ENCODE results near the gene CPSF2. TPM values are rescaled to one million over a fixed set of nuclear protein-coding genes. Genes with fewer than 3 reads are reported as not detected.
"Not testable (repeated sequence)": the region's sequence is repeated elsewhere in the genome, so short reads cannot be mapped to it uniquely, and the experiment has no call there.

The CPSF2 gene
- polyA plus RNA-seq, 1 donor, result 32.0 TPM

DNA sequence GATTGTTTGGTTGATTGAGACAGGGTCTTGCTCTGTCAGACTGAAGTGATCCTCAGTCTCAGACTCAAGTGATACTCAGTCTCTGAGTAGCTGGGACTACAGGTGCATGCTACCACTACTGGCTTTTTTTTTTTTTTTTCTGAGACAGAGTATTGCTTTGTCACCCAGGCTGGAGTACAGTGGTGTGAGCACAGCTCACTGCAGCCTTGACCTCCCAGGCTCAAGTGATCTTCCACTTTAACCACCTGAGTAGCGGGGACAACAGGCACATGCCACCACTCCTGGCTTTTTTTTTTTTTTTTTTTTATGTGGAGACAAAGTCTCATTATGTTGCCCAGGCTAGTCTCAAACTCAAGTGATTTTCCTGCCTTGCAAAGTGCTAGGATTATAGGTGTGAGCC is 31.8 kb downstream of the CPSF2 start:
- H3K27ac ChIP-seq (ENCODE audit: low read length), result no peak overlapping the region
- no peaks in the 10 kb centered on the region for H3K27me3 ChIP-seq (ENCODE audit: control insufficient read depth, insufficient read depth, low read length)
- no peaks in the 10 kb centered on the region for H3K4me1 ChIP-seq (ENCODE audit: control insufficient read depth, insufficient read depth, low read length)
- no peak for DNase-seq
- peaks cover 39% of the 10 kb centered on the region for H3K36me3 ChIP-seq (ENCODE audit: control insufficient read depth, insufficient read depth, low read length)
- no peak overlapping the region for H3K4me3 ChIP-seq (ENCODE audit: low read length)
- no peaks in the 10 kb centered on the region for H3K9me3 ChIP-seq (ENCODE audit: control insufficient read depth, low read depth, low read length)
- no CpG with 5 or more reads among the region's 1 CpG for WGBS (ENCODE audit: insufficient coverage, low lambda C conversion rate)

DNA sequence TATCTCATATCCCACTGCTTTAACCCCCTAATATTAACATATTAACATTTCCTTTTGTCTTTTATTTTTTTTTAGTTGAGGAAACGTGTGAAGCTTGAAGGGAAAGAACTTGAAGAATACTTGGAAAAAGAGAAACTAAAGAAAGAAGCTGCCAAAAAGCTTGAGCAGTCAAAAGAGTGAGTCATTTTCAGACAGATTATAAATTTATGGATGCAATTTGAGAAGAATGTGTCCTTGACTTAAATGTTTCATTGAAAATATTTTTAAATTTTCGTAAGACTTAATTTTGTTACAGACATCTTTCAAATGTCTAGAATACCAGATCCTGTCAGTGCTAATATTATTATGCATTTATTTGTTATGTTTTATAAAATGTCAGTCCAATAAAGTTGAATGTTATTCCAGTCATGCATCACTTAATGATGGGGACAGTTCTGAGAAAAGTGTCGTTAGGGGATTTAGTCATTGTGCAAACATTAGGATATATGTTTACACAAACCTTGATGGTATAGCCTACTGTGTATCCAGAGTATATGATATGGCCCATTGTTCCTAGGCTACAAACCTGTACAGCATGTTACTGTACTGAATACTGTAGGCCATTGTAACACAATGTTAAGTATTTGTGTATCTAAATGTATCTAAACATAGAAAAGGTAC is 32.6 kb downstream of the CPSF2 start:
- Histone ChIP-seq H3K4me1 (ENCODE audit: control insufficient read depth, insufficient read depth, low read length) (no peaks in the 10 kb centered on the region), H3K9me3 (ENCODE audit: control insufficient read depth, low read depth, low read length) (no peaks in the 10 kb centered on the region), H3K36me3 (ENCODE audit: control insufficient read depth, insufficient read depth, low read length) (peaks cover 40% of the 10 kb centered on the region), H3K27ac (ENCODE audit: low read length) (no peak overlapping the region), H3K27me3 (ENCODE audit: control insufficient read depth, insufficient read depth, low read length) (no peaks in the 10 kb centered on the region), H3K4me3 (ENCODE audit: low read length) (no peak overlapping the region)
- no peak for DNase-seq
- WGBS (ENCODE audit: insufficient coverage, low lambda C conversion rate), result 84% methylated on average over 2 of the region's 3 CpGs

DNA sequence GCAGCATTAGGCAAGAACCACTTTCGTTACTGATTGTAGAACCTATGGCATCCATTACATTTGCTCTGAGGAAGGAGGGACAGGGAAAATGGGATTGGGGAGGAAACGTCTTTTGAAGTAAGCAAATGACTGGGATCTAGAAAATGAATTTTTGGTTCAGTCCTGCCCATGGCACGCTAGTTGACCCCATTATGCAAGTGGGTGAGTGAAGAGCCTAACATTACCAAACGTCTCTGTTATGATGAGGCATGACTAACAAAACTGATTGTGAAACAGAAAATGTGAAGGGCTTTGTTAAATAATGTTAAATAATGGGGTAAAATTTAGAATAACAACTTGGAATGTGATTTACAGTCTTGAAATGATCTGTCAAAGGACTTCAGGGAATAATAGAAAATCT is 38.9 kb downstream of the CPSF2 start:
- DNase-seq, result no peak
- WGBS (ENCODE audit: insufficient coverage, low lambda C conversion rate), result 66% methylated on average over 2 of the region's 4 CpGs
- H3K36me3 ChIP-seq (ENCODE audit: control insufficient read depth, insufficient read depth, low read length), result peaks cover 44% of the 10 kb centered on the region

DNA sequence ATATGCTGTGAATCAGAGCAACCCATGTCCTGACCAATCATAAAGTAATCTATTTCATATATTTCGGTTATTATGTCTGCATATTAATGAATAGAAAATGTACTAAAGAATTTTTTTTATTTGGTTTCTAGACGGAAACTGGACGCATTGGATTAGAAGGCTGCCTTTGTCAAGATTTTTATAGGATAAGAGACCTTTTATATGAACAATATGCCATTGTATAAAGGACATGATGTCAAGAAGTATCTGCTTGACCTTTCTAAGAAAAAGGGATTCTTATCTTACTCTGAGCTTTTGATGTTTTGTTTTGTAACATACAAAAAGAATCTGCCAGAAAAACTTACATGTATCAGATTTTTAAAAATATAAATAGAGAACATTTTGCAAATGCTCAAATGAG is 39.8 kb downstream of the CPSF2 start:
- Histone ChIP-seq H3K4me3 (ENCODE audit: low read length) (no peak overlapping the region), H3K9me3 (ENCODE audit: control insufficient read depth, low read depth, low read length) (no peaks in the 10 kb centered on the region), H3K27ac (ENCODE audit: low read length) (no peak overlapping the region), H3K4me1 (ENCODE audit: control insufficient read depth, insufficient read depth, low read length) (no peaks in the 10 kb centered on the region), H3K36me3 (ENCODE audit: control insufficient read depth, insufficient read depth, low read length) (peaks cover 43% of the 10 kb centered on the region), H3K27me3 (ENCODE audit: control insufficient read depth, insufficient read depth, low read length) (no peaks in the 10 kb centered on the region)
- DNase-seq, result no peak
- 90% methylated on average over 2 of the region's 3 CpGs for whole genome bisulfite sequencing (ENCODE audit: insufficient coverage, low lambda C conversion rate)

More for the DNA sequence above, 38.9 kb downstream of the CPSF2 start:
- Histone ChIP-seq H3K9me3 (ENCODE audit: control insufficient read depth, low read depth, low read length) (no peaks in the 10 kb centered on the region), H3K27me3 (ENCODE audit: control insufficient read depth, insufficient read depth, low read length) (no peaks in the 10 kb centered on the region), H3K4me1 (ENCODE audit: control insufficient read depth, insufficient read depth, low read length) (no peaks in the 10 kb centered on the region), H3K4me3 (ENCODE audit: low read length) (no peak overlapping the region), H3K27ac (ENCODE audit: low read length) (no peak overlapping the region)

- Histone ChIP-seq H3K4me3 (ENCODE audit: low read length) (no peak overlapping the region), H3K27ac (ENCODE audit: low read length) (no peak overlapping the region), H3K36me3 (ENCODE audit: control insufficient read depth, insufficient read depth, low read length) (peaks cover 21% of the 10 kb centered on the region), H3K9me3 (ENCODE audit: control insufficient read depth, low read depth, low read length) (no peaks in the 10 kb centered on the region), H3K4me1 (ENCODE audit: control insufficient read depth, insufficient read depth, low read length) (no peaks in the 10 kb centered on the region), H3K27me3 (ENCODE audit: control insufficient read depth, insufficient read depth, low read length) (no peaks in the 10 kb centered on the region)
- WGBS (ENCODE audit: insufficient coverage, low lambda C conversion rate), result 90% methylated on average over 2 of the region's 2 CpGs
- DNase-seq, result no peak
These were observed 43.2 kb downstream of the CPSF2 start for GRCh38 chr14:92164958-92165357.

- Histone ChIP-seq H3K4me3 (ENCODE audit: low read length) (no peak overlapping the region), H3K4me1 (ENCODE audit: control insufficient read depth, insufficient read depth, low read length) (no peaks in the 10 kb centered on the region), H3K36me3 (ENCODE audit: control insufficient read depth, insufficient read depth, low read length) (no peaks in the 10 kb centered on the region), H3K27ac (ENCODE audit: low read length) (no peak overlapping the region), H3K27me3 (ENCODE audit: control insufficient read depth, insufficient read depth, low read length) (no peaks in the 10 kb centered on the region), H3K9me3 (ENCODE audit: control insufficient read depth, low read depth, low read length) (no peaks in the 10 kb centered on the region)
- WGBS (ENCODE audit: insufficient coverage, low lambda C conversion rate), result 100% methylated on average over 1 of the region's 2 CpGs
- no peak for DNase-seq
These were observed 51.9 kb downstream of the CPSF2 start for GRCh38 chr14:92173668-92174067.

DNA sequence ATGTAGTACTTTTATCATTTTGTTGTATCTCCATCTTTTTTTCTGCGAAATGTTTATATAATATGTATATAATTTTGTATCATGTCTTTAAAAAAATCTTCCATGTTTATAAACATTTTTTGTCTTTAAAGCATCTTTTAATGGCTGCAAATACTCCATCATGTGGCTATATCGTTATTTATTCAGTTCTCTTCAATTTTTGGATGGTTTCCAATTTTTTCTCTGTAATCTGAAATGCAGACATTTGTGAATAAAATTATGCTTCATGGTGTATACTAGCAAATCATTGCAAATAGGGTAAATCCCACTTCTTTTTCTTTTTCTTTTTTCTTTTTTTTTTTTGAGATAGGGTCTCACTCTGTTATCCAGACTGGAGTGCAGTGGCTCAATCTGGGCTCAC is 54.0 kb downstream of the CPSF2 start:
- 80% methylated on average over 1 of the region's 2 CpGs for WGBS (ENCODE audit: insufficient coverage, low lambda C conversion rate)

GRCh38 chr14:92176476-92176875 is 54.7 kb downstream of the CPSF2 start:
- DNase-seq, result no peak
- Histone ChIP-seq H3K36me3 (ENCODE audit: control insufficient read depth, insufficient read depth, low read length) (no peaks in the 10 kb centered on the region), H3K9me3 (ENCODE audit: control insufficient read depth, low read depth, low read length) (no peaks in the 10 kb centered on the region), H3K4me1 (ENCODE audit: control insufficient read depth, insufficient read depth, low read length) (no peaks in the 10 kb centered on the region), H3K4me3 (ENCODE audit: low read length) (no peak overlapping the region), H3K27me3 (ENCODE audit: control insufficient read depth, insufficient read depth, low read length) (no peaks in the 10 kb centered on the region), H3K27ac (ENCODE audit: low read length) (no peak overlapping the region)
- no CpG with 5 or more reads among the region's 2 CpGs for WGBS (ENCODE audit: insufficient coverage, low lambda C conversion rate)

More for the DNA sequence above, 54.0 kb downstream of the CPSF2 start:
- Histone ChIP-seq H3K9me3 (ENCODE audit: control insufficient read depth, low read depth, low read length) (no peaks in the 10 kb centered on the region), H3K4me3 (ENCODE audit: low read length) (no peak overlapping the region), H3K27ac (ENCODE audit: low read length) (no peak overlapping the region), H3K4me1 (ENCODE audit: control insufficient read depth, insufficient read depth, low read length) (no peaks in the 10 kb centered on the region), H3K27me3 (ENCODE audit: control insufficient read depth, insufficient read depth, low read length) (no peaks in the 10 kb centered on the region), H3K36me3 (ENCODE audit: control insufficient read depth, insufficient read depth, low read length) (no peaks in the 10 kb centered on the region)
- no peak for DNase-seq

- H3K9me3 ChIP-seq (ENCODE audit: control insufficient read depth, low read depth, low read length); H3K36me3 ChIP-seq (ENCODE audit: control insufficient read depth, insufficient read depth, low read length); DNase-seq; H3K27ac ChIP-seq (ENCODE audit: low read length); H3K4me1 ChIP-seq (ENCODE audit: control insufficient read depth, insufficient read depth, low read length); H3K27me3 ChIP-seq (ENCODE audit: control insufficient read depth, insufficient read depth, low read length); H3K4me3 ChIP-seq (ENCODE audit: low read length): not testable (repeated sequence)
These were observed 57.4 kb downstream of the CPSF2 start for GRCh38 chr14:92179178-92179577.

- WGBS (ENCODE audit: insufficient coverage, low lambda C conversion rate), result 83% methylated on average over 1 of the region's 6 CpGs
- Histone ChIP-seq H3K27ac (ENCODE audit: low read length) (no peak overlapping the region), H3K36me3 (ENCODE audit: control insufficient read depth, insufficient read depth, low read length) (no peaks in the 10 kb centered on the region)
These were observed 63.8 kb downstream of the CPSF2 start for GRCh38 chr14:92185559-92185958.

GRCh38 chr14:92187616-92188015 is 65.8 kb downstream of the CPSF2 start:
- H3K4me1 ChIP-seq (ENCODE audit: control insufficient read depth, insufficient read depth, low read length); H3K4me3 ChIP-seq (ENCODE audit: low read length); H3K36me3 ChIP-seq (ENCODE audit: control insufficient read depth, insufficient read depth, low read length); H3K27me3 ChIP-seq (ENCODE audit: control insufficient read depth, insufficient read depth, low read length); DNase-seq; H3K9me3 ChIP-seq (ENCODE audit: control insufficient read depth, low read depth, low read length); H3K27ac ChIP-seq (ENCODE audit: low read length): not testable (repeated sequence)
- no CpG with 5 or more reads among the region's 23 CpGs for WGBS (ENCODE audit: insufficient coverage, low lambda C conversion rate)

More at GRCh38 chr14:92185559-92185958, 63.8 kb downstream of the CPSF2 start:
- no peaks in the 10 kb centered on the region for H3K4me1 ChIP-seq (ENCODE audit: control insufficient read depth, insufficient read depth, low read length)
- no peaks in the 10 kb centered on the region for H3K27me3 ChIP-seq (ENCODE audit: control insufficient read depth, insufficient read depth, low read length)
- H3K4me3 ChIP-seq (ENCODE audit: low read length), result no peak overlapping the region
- H3K9me3 ChIP-seq (ENCODE audit: control insufficient read depth, low read depth, low read length), result peaks cover 8% of the 10 kb centered on the region
- no peak for DNase-seq

All from large intestine (tissue), 3 donors.